ENCODE results near the gene CARMIL3. TPM values are rescaled to one million over a fixed set of nuclear protein-coding genes. Genes with fewer than 3 reads are reported as not detected.
A peak's percentile ranks its signal among the peaks of the same experiment; 100 is the strongest.

CARMIL3 gene
- total RNA-seq, 1 donor from 2014 or later: 0.77 TPM

DNA sequence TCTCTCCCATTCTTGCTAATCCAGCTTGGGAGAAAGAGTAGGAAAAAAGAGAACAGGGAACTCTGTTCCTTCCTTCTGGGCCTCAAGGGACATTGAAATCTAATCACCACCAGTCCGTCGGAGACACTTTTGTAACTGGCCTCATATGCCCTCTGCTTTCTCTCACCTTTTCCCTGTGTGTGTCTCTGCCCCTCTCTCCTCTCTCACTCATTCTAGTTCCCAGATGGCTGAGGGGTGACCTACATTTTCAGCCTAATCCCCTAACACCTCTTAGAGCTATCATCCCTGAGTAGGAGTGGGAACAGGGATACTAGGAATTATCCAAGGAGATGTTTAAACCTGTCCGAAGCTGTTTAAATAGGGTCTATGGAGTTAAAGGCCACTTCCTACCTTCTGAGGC, 33.4 kb downstream of the CARMIL3 start:
- H4K20me1 ChIP-seq (ENCODE audit: low read depth): no peaks in the 10 kb centered on the region
- H3K36me3 ChIP-seq: no peaks in the 10 kb centered on the region
- no peak overlapping the region for H3K4me2 ChIP-seq
- DNase-seq (ENCODE audit: low spot score): no peak
- no peak for TF ChIP-seq EZH2phosphoT487 (IDR thresholded peaks at IDR 0.05)
- TF ChIP-seq, protein P1, sequence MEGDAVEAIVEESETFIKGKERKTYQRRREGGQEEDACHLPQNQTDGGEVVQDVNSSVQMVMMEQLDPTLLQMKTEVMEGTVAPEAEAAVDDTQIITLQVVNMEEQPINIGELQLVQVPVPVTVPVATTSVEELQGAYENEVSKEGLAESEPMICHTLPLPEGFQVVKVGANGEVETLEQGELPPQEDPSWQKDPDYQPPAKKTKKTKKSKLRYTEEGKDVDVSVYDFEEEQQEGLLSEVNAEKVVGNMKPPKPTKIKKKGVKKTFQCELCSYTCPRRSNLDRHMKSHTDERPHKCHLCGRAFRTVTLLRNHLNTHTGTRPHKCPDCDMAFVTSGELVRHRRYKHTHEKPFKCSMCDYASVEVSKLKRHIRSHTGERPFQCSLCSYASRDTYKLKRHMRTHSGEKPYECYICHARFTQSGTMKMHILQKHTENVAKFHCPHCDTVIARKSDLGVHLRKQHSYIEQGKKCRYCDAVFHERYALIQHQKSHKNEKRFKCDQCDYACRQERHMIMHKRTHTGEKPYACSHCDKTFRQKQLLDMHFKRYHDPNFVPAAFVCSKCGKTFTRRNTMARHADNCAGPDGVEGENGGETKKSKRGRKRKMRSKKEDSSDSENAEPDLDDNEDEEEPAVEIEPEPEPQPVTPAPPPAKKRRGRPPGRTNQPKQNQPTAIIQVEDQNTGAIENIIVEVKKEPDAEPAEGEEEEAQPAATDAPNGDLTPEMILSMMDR (IDR thresholded peaks at IDR 0.05): no peak
- TF ChIP-seq EZH2 (IDR thresholded peaks at IDR 0.05): no peak
- H3K79me2 ChIP-seq (ENCODE audit: low read depth): no peaks in the 10 kb centered on the region
- no peak overlapping the region for H3K4me3 ChIP-seq
- Mint-ChIP-seq H3K27me3 (ENCODE audit: insufficient read depth, low read depth) (peaks cover 31% of the 10 kb centered on the region), H3K4me3 (no peak overlapping the region), H3K27ac (no peak overlapping the region), H3K9me3 (no peaks in the 10 kb centered on the region), H3K36me3 (no peaks in the 10 kb centered on the region), H3K4me1 (peaks cover 18% of the 10 kb centered on the region)
- no peak overlapping the region for H2AFZ ChIP-seq (replicated peaks)
- H3K27me3 ChIP-seq: peaks cover 37% of the 10 kb centered on the region
- H3F3A ChIP-seq (ENCODE audit: low read depth): peaks cover 8% of the 10 kb centered on the region
- H3K9ac ChIP-seq: no peak overlapping the region
- H3K27ac ChIP-seq: no peak overlapping the region
- H3K4me1 ChIP-seq: peaks cover 29% of the 10 kb centered on the region
- H3K9me3 ChIP-seq (ENCODE audit: low read depth): no peaks in the 10 kb centered on the region

DNA sequence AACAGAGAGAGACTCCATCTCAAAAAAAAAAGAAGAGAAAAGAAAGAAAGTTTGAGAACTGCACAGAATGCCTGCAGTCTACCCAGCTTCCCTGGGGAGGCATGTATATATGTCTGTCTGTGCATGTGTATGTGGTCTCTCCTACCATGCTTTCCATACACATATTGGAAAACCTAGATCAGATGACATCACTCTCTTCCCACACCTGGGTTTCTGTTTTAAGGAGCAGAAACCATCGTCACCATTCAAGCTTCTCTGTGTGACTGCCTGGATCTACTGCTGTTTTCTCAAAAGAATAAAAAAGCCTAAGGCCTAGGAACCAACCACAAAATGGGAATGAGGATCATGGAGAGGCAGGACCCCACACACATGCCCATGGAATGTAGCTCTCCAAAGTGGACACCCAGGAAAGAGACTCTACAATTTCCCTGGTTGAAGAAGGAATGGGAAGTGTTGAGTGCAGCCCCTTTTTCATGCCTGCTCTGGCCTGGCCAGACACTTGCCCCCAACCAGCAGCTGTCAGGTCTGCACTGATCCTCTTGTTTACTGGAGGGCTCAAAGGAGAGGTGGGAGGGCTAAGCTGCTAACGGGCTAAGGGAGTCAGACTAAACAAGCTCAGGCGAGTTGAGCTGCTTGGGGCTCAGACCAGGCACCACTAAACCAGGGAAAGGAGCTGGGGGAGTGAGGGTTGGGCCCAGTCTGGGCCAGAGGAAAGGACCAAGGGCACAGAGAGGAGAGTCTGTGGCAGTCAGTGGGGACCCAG, 34.6 kb downstream of the CARMIL3 start:
- H3K9me3 ChIP-seq (ENCODE audit: low read depth): no peaks in the 10 kb centered on the region
- DNase-seq (ENCODE audit: low spot score): peak; percentile 74
- H3F3A ChIP-seq (ENCODE audit: low read depth): no peaks in the 10 kb centered on the region
- TF ChIP-seq, protein P1 (IDR thresholded peaks at IDR 0.05): no peak
- TF ChIP-seq EZH2phosphoT487 (IDR thresholded peaks at IDR 0.05): no peak
- TF ChIP-seq EZH2 (IDR thresholded peaks at IDR 0.05): no peak
- no peaks in the 10 kb centered on the region for H3K36me3 ChIP-seq
- H4K20me1 ChIP-seq (ENCODE audit: low read depth): no peaks in the 10 kb centered on the region
- H3K27ac ChIP-seq: no peak overlapping the region
- H3K9me3 Mint-ChIP-seq: no peaks in the 10 kb centered on the region
- no peak overlapping the region for H3K4me3 Mint-ChIP-seq
- no peaks in the 10 kb centered on the region for H3K36me3 Mint-ChIP-seq
- peaks cover 24% of the 10 kb centered on the region for H3K4me1 ChIP-seq
- H3K27me3 Mint-ChIP-seq (ENCODE audit: insufficient read depth, low read depth): peaks cover 23% of the 10 kb centered on the region
- H3K4me2 ChIP-seq: peak overlapping the region; percentile 60
- no peak overlapping the region for H3K4me3 ChIP-seq
- peaks cover 29% of the 10 kb centered on the region for H3K27me3 ChIP-seq
- H3K79me2 ChIP-seq (ENCODE audit: low read depth): no peaks in the 10 kb centered on the region
- no peak overlapping the region for H3K9ac ChIP-seq
- H3K4me1 Mint-ChIP-seq: peaks cover 15% of the 10 kb centered on the region
- no peak overlapping the region for H3K27ac Mint-ChIP-seq
- H2AFZ ChIP-seq (replicated peaks): no peak overlapping the region

DNA sequence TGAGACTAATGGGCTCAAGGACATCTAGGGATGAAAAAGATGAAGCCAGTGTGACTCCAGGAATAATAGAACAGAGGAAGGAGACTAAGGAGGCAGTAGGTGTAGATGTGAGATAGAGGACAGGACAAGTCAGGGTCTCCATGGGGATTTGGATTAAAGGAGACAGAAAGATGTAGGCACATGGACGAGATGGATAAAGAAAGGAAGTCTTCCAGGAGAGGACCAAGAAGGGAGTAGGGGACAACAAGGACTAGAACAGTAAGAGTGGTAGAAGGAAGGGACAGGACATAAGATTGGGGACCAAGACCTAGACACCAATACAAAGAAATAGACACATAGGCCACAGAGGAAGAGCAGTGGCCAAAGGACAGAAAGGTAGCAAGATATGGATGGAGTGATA, 35.2 kb downstream of the CARMIL3 start:
- H3K4me3 Mint-ChIP-seq: no peak overlapping the region

More for the DNA sequence above, 35.2 kb downstream of the CARMIL3 start:
- DNase-seq (ENCODE audit: low spot score): no peak
- H3K36me3 ChIP-seq: no peaks in the 10 kb centered on the region
- no peak overlapping the region for H3K4me3 ChIP-seq
- peaks cover 19% of the 10 kb centered on the region for H3K27me3 Mint-ChIP-seq (ENCODE audit: insufficient read depth, low read depth)
- no peaks in the 10 kb centered on the region for H3K9me3 ChIP-seq (ENCODE audit: low read depth)
- H3K4me2 ChIP-seq: peak overlapping the region; percentile 60
- no peak overlapping the region for H3K27ac Mint-ChIP-seq
- no peaks in the 10 kb centered on the region for H3K36me3 Mint-ChIP-seq
- no peaks in the 10 kb centered on the region for H3K9me3 Mint-ChIP-seq
- TF ChIP-seq EZH2 (IDR thresholded peaks at IDR 0.05) (no peak), EZH2phosphoT487 (IDR thresholded peaks at IDR 0.05) (no peak)
- TF ChIP-seq, protein P1 (IDR thresholded peaks at IDR 0.05): no peak
- no peaks in the 10 kb centered on the region for H3K79me2 ChIP-seq (ENCODE audit: low read depth)
- peaks cover 19% of the 10 kb centered on the region for H3K4me1 ChIP-seq
- H3F3A ChIP-seq (ENCODE audit: low read depth): no peaks in the 10 kb centered on the region
- H3K4me1 Mint-ChIP-seq: peaks cover 13% of the 10 kb centered on the region
- no peak overlapping the region for H2AFZ ChIP-seq (replicated peaks)
- no peak overlapping the region for H3K27ac ChIP-seq
- no peak overlapping the region for H3K9ac ChIP-seq
- peaks cover 22% of the 10 kb centered on the region for H3K27me3 ChIP-seq
- H4K20me1 ChIP-seq (ENCODE audit: low read depth): no peaks in the 10 kb centered on the region

Measured in neural progenitor cell (in vitro differentiated cells).